ENCODE measurements around the gene PRKAG2.

Gene PRKAG2

DNA sequence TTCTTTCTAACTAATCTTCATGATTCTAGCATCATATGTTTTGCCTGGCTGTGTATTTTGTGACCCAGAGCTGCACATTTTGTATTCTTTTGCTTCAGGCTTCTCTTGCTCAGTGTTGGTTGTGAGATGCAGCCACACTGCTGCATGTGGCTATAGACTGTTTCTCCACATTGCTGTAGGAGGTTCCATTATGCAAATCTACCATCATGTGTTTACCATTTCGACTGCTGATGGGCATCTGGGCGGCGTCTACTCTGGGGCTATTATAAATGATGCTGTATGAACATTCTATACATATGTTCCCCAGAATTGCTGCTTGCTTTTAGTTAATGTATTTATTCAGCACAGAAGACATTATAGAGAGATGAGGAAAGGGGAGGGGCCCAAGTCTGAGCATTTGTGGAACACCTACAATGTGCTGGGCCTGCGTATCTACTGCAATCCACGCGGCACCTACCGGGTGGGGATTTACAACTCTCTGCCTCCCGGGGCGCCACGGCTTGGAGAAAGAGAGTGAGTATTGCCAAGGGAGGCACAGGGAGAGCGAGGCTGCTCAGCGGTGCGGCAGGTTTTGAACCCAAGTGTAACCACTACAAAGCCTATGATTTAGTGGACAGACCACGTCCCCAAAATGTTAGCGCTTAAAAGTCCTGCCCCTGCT is 172.5 kb downstream of the PRKAG2 start:
- no peak for DNase-seq

DNA sequence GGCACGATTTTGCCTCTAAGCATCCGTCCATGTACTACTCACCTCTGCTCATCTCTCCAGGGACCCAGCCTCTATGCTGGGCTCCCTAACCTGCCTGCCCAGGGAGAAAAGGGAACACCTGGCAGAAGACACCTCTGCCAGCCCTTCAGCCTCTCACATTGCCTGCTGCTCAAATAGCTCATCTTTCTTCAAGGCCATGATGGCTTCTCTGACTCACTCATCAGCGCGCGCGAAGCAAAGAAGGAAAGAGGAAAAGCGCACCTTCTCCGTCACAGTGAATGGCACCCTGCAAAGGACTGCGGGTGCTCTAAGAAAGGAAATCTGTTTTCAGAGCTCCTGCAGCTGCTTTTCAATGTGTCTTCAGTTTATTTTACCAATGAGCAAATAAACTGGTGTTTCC is 174.0 kb downstream of the PRKAG2 start:
- no peak for DNase-seq

DNA sequence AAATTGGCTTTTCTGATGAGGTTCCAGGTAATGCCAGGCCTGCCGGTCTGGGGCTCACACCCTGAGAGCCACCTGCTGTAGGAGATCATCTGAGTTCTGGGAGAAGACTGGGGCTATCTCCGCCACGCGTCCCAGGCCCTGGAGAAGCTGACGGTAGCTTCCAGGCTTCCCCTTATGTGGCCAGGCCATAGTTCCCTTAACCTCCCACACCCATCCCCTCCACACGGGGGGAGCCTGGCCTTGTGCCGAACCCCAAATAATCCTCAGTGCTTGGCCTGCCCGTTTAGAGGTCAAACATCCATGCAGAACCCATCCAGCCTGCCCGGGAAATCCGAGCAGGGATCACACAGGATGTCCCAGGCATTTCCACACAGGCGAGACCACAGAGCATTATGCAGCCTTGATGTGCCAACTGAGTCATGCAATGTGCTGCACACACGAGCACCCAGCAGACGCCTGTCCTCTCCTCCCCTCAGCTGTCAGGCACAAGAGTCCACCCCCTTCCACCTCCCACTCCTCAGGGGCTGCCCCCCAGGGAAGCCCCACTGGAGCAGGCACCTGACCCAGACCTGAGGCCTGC is 176.2 kb downstream of the PRKAG2 start:
- DNase-seq, result no peak

DNA sequence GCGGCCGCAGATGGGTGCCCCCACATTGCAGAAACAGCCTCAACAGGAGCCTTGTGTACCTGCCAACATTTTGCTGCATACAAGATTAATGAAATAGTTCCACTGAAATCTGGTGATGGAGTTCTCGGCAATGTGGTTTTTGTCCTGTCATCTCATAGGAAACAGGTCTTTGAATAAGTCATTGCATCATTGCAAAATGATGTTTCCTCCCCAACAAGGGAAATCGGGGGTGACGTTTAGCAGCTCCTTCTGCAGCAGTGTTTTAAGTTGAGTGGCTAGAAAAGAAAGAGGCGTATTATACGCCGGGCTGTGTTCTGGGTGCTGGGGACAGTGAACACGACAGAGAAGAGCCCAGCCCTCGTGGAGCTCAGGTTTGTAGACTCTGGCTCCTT is 177.0 kb downstream of the PRKAG2 start:
- DNase-seq, result no peak

DNA sequence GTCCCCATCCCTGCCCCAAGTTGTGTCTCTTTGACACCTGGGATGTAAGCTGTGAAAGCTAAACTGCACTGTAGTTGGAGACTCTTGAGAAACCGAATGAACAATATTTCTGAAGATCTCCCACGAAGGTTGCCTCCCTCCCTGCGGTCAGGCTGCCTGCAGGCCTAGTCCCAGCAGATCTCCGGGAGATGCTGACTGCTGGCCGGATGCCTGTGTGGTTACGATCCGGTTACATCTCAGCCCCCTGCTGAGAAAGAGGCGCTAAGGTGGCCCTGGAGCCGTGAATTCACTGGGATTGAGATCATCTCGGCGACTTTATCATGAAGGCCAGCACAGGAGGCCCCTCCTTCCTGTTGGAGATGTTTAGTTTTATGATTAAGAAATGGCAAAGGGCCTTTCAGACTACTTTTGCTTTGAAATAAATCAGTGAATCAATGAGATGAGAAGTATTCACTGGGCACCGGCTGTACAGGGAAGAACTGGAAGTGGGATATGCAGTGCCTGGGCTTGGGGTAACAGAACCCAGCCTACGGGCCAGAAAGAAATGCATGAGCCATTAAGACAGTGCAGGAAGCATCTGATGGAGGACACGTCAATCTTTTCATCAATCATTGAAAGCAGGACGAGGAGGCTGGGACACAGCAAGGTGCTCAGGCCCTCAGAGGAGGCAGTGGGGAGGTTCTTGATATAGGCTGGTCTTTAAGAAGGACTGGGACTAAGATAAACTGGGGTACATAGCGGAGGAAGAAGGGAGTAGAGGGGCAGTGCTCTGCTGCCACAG is 177.6 kb downstream of the PRKAG2 start:
- no peak for DNase-seq

DNA sequence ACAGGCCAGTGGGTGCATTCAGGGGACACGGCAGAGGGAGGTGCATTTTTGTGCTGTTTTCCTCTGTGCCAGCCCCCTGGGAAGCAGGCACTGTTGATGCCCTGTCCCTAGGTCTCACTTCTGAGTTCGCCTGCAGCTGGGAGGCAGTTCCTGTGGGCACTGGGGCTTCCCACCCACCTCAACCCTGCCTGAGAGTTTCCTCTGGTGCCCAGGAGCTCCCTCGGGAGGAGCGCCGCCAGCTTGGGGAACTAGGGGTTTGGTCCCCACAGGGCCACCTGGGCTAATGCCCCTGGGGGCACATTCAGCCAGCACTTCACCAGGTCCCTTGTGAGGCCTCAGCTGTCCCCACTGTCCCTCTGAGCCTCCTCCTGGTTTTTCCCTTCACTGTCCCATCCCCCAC is 179.0 kb downstream of the PRKAG2 start:
- DNase-seq, result no peak

DNA sequence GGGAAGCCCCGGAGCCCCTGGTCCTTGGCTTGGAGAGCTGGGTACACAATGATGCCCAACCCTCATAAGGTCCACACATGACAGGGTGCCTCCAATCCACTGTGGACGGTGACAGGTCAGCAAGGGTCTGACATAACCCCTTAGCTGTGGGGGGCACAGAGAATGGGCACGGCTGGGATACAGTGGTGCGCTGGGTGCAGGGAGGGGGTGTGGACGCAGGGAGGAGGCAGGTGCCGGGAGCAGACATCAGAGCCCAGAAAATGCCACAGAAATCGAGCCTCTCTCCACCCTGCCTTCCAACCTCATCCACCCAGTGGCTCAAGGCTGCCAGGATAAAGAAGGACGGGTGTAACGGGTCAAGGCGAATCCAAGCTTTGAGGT is 179.4 kb downstream of the PRKAG2 start:
- DNase-seq, result no peak

DNA sequence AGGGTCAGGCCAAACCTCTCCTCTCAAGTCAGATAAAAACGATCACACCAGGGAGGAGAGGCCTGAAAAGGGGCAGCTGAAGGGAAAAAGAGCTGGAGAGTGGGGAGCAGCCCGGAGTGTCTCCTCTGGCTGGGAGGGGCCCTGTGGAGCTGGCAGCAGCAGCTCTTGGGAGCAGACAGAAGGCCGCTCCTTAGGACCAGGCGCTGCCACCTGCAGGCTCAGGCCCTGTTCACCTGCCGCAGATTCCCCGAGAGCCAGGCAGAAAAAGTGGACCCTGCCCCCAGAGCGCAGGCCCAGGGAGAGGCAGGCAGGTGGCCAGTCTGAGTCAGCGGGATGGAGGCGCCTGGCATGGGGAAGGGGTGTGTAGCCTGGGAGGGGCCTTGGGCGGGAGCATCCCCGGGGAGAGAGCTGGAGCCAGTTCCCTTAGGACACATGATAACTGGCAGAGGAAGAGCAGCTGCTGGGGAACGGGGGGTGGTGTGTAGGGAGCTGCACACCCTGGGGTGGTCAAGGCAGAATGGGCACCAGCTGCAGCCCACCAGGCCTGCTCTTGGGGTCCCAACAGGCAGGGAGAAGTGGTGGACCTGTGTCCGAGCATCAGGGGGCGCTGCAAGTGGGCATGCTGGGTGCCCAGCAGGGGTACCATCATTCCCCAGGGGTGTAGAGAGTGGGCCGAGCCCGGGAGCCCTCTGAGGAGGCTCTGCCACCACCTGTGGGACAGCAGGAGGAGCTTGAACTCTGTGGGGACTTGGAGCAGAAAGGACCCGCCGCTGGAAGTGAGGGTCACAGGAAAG is 180.0 kb downstream of the PRKAG2 start:
- peak; percentile 98 for DNase-seq

DNA sequence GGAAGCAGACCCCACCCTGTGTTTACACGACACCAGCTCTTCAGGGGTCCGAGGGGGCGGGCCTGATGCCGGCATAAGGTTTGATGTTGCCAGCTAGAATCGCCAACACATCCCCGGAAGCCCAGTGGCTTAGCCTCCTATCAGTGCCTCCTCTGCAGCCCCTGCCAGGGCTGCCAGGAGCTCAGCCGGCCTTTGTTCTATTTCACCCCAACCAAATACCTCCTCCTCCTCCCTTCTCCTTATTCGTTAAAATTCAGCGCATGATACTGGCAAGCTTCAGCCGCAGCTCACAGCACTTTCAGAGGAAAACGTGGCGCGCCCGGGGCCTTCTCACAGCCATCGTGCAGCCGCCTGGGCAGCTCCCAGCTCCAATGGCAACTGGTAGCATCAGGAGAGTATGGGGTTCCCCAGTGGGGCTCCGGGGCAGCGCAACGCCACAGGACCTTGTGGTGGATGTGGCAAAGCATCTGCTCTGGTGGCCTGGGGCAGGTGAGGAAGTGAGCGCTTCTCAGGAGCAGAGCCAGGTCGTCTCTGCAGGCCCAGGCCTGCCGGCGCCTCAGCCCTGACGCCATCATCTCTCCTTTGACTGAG is 180.9 kb downstream of the PRKAG2 start:
- peak; percentile 94 for DNase-seq

DNA sequence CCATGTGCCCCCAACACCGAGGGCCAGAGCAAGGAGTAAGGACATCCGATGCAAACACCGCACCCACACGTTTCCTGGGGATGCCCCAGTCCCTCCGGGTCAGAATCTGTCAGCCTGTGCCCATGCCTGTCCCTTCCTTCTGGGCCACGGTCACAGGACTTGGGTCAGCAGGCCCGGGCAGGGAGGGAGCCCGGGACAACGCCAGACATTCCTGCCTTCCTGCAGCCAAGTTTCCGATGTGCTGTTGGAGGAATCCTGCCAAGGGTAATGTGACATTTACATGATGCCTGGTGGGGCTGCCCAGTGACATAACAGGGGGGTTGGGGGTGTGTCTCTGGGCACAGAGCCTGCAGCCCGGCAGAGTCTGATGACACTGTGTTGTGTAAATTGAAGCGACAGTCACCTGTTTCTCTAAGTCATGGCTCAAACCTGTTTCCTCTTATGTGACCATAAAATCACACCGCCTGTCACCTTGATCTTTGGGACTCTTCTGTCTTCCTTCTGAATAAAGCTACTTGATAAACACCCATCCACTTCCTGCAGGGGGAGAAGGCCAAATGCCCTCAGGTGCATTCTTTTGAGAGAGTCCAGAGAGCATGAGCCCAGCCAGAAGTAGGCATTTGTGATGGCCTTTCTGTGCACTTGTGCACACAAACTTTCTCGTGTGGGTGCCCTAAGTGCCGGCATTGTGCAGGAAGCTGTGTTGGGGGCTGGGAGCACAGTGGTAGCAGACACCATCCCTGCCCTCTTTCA is 181.9 kb downstream of the PRKAG2 start:
- peak; percentile 95 for DNase-seq

DNA sequence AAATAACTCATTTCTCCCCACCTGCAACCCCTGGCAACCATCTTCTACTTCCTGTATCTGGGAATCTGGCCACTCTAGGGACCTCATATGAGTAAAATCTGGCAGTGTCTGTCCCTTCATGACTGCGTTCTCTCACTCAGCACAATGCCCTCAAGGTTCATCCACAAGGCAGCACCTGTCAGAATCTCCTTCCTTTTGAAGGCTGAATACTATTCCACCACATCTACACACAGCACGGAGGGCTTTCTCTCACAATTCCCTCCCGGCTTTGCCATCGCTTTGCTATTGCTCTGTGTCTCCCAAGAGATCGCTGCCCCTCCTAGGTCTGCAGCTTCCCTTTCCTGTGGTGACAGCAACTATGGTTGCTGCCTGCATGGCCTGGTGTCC is 182.5 kb downstream of the PRKAG2 start:
- no peak for DNase-seq

DNA sequence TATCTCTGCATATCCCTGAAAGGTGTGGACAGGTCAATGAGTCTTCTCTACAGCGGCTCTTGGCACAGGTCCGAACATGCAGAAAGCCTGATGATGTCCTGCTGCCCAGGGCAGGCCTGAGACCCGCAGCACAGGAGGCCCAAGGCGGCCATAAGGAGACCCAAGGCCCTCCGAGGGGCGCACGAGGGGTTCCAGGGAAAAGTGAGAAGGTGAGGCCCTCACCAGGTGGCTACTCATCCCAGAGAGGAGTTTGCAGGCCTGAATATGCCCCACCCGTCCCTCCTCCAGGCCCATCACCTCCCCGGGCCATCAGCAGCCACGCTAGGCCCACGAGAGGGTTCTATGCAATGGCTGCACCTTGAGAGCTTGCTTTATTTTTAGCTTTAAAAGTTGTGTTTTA is 183.8 kb downstream of the PRKAG2 start:
- no peak for DNase-seq

DNA sequence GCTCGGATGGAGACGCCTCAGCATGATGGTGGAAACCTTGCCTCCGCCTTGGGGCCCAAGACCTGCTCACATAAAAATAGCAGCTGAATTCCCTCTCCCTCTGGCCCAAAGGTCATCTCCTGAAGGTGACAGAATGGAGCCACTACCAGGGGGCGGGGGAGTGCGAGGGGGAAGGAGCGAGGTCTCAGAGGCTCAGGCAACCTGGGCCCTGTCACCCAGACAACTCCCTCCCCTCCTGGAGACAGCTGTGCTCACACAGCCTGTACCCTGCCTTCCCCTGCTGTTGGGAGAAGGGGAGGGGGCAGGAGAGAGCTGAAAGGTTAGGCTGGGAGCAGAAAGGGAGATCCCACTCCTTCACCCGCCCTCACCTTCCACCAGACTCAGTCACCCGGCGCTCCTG is 184.2 kb downstream of the PRKAG2 start:
- peak; percentile 65 for DNase-seq

DNA sequence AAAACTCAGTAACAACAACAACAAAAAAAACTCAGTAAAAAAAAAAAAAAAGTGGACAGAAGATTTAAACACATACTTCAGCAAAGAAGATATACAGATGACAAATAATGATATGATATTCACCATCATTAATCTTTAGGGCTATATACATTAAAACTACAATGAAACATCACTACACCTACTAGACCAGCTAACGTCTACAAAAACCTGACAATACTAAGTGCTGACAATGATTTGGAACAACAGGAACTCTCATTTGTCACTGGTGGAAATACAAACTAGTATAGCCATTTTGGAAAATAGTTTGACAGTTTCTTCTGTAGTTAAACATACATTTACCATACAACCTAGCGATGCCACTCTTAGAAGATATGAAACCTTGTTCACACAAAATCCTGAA is 185.5 kb downstream of the PRKAG2 start:
- no peak for DNase-seq

DNA sequence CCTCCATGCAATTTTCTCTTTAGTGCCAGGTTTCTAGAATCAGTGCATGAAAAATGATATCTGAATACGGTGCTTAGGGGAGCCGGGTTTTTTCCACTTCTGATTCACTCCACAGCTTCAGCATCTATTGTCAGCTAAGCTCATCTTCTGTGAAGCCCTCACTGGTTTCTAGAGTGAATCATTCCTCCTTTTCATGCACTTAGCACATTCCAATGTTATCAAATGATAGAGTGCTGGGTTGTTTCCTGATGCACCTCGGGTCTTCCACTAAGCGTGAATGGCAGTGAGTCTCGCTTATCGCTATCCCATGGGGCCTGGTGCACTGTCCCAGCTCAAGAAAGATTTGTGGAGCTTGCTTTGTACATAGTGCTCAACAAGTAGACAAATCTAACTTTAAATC is 186.3 kb downstream of the PRKAG2 start:
- no peak for DNase-seq

DNA sequence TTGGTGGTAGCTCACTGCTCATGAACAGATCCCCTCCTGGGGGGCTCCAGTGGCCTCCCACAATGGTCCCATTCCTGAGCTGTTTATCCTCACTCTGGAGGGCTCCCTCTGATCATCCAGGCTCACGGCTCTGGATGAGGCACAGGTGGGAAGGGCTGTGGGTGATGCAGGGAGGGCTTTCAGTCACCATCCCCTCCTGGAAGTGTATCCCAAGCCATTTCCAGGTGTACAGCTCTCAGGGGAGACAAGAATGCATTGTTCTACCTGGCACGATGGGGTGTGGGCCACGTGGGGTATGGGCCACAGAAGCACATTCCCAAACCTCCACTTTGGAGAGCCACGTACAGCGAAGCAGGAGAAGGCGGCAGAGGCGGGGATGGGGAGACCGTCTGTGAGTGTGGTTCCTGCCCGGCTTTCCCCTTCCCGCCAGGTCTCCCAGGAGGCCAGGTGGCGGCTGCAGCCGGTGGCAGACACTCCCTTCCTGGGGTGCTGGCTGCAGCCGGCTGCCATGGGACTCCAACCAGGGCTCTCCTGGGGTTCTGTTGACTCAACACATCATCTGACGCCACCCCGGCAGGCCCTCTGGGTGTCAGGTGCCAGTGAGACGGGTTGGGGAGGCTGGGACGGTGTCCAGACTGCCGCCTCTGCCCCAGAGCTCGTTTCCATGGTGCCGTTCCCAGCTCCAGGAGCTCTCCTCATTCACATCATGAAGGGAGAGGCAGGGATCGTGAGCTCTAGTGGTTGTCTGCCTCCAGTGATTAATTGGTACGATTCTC is 187.5 kb downstream of the PRKAG2 start:
- DNase-seq, result peak; percentile 98

DNA sequence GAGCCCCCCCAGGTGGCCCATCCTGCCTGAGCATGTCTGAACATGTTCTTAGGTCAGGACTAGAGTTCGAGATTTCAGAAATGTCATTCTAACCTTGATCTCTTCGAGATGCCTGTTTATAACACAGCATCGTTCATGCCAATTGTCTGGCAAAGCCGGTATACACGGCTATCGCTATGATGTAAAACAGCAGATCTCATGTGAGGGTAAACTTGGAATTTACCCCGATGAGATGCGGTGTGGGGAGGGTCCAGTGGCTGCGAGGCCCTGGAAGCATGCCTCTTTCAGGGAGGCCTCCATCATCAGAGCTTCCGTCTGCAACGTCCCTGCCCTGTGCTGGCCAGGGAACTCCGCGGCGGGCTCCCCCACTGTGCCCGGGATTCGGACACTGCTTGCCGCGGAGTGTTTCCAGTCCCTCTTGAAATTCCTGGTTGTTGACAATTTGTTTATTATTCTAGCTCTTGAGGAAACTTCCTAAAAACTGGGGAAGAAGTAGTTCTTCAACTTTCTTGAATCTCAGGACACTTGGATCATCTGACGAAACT is 188.6 kb downstream of the PRKAG2 start:
- DNase-seq, result no peak

DNA sequence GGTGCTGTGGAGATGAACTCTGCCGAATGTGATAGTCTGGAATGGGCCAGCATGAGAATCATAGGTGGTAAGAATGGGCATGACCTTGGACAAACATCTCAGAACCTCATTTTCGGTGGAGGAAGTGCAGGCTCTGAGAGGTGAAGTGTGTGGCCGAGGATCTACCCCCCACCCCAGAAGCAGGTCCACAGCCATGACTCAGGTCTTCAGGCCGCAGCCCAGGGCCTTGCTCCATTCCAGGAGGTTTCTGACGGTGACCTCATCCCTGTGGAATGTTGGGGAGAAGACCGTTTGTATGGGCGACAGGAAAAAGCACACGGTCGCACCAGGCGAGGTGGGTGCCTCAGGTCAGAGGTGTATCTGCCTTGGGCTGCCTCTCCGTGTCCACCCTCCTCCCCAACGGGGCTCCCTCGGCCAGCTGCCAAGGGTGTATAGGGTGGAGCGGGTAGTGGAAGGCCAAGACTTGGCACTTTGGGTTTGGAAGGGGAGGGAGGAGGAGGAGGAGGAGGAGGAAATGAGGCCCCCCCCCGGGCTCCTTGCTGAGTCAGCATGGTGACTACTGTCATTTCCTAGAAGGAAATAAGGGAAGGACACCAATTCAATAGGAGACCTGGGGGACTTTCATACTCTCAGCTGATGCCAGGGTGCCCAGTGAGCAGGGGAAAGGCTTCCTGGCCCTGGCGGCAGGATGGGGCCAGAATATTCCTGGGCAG is 189.2 kb downstream of the PRKAG2 start:
- no peak for DNase-seq

DNA sequence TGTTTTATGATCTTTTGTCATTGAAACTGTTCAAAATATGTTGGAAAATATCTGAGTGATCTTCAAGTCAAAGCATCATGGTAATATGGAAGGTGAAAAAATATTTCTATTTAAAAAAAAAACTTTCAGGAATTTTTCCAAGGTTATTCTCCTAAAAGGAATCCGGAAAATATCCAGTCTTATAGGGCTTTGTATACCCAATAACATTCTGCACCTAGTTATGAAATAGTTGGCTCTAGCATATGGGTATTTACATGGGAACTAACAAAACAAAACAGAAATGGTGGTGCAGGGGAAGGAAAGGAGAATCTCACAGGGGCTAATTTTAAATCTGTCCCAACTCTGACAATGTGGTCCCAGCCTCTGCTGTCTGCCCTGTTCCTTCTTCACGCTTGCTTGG is 190.1 kb downstream of the PRKAG2 start:
- no peak for DNase-seq

DNA sequence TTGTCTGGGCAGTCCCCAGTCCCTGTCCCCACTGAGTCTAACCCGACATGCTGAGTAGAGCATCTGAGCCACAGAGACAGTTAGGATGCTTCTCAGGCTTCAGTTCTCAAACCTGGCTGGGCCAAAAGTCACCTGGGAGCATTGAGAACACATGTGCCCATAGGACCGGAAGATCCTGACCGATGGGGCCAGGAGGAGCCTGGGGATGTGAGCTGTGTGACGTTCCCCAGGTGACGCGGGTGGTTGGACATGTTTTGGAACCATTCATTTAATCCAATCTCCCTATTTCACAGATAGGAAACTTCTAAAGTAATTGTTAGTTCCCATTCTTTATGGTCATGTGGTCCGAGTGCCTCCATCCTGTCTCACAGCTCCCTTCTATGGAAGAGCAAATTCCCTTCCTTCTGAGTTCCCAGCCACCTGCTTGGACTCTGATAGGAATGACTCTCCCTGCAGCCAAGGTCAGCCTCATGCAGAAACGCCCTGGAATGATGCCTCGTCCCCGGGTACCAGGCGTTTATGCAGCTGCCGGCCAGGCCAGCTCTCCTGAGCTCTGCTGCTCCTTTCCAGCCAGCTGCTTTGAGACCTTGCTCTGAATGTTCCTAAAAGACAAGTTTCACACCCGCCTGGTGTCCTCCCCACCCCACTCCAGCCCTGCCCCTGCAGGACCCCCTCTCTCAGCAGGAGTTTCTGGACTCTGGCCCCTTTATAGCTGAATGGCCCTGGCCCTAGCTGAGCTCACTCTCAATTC is 190.7 kb downstream of the PRKAG2 start:
- no peak for DNase-seq
